GM18517 (cell line): ENCODE data around the gene PTGDR2.

Source experiments
- ATAC-seq: cut with Tn5 transposase; IDR thresholded peaks from one replicate; pipeline ENCODE4 v1.9.1; 2021; ENCODE audit warnings: mild to moderate bottlenecking, moderate library complexity; ENCODE audit not compliant: unreplicated experiment

PTGDR2 gene

GRCh38 chr11:60855726-60856633, at the start of gene PTGDR2:
Gene PTGDR2, minus strand, starts transcription at chr11:60855950. Its CDS starts 2,228 bp downstream, at chr11:60853722.
- no peak for ATAC-seq

GRCh38 chr11:60905047-60905446, 49.3 kb upstream of the PTGDR2 start:
- ATAC-seq = no peak

DNA sequence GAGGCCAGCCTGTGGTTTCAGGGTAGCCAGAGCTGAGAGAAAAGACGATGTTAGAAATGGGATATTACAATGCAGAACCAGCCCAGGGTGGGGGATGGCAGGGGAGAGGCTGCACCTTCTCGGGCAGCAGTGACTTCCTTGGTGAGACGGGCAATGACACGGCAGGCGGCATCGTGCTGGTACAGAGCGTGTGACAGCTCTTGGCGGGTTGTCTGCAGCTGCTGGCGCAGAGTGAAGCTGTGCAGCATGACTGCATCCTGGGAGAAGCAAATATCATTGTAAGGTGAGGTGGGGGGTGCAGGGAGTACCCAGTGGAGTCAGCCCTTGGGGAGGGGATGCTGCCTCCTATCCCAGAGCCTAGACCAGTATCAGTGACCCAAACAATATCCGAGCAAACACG, 46.9 kb upstream of the PTGDR2 start:
- no peak for ATAC-seq

DNA sequence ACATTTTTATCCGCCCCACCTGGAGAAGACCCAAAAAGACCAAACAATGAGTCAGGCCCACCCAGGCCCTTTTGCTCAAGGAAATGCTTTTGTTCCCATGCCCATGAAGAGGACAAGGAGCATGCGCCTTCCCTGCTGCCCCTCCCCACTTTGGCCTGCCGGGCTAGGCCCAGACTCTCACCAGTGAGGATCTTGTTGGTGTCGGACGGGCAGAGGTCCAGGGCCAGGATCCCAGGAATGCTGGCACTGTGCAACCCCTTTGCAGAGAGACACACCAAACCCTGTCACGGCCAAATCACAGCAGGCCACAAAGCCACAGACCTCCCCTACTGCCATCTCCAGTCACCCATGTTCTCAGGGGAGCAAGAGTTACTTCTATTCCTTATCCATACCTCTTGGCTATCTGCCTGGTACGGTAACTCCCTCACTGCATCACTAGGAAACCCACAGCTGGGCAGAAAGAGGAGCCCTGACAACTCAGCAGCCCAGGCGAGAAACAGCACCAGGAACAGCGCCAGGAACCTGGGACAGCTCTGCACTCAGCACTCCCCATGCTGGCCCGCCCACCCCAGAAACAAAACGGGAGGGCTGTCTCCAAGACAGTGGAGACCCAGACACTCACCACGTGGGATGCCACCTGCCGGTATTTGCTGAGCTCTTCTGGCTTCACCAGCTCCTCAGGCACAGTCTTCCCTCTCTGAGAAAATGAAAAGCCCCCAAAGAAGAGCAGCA, 45.1 kb upstream of the PTGDR2 start:
- no peak for ATAC-seq

DNA sequence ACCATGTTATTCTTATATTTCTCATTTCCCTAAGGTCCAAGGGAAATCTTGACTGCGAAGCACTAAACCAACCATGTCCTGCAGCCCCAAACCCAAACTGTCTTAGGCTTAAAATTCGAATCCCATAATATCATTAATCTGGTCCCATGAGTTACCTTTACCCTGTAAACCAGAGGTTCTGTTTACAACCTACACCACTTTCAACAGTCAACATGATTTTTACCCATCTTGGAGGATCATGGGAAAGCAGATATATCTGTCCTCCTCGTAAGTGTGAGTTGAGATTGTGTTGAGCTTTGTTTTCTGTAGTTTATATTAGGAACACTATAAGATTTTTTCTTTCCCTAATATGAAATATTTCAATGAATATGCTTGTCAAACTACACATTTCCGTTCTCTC, 44.2 kb upstream of the PTGDR2 start:
- ATAC-seq = no peak

GRCh38 chr11:60899046-60899936, 43.5 kb upstream of the PTGDR2 start:
- no peak for ATAC-seq

GRCh38 chr11:60897496-60897895, 41.7 kb upstream of the PTGDR2 start:
- no peak for ATAC-seq

DNA sequence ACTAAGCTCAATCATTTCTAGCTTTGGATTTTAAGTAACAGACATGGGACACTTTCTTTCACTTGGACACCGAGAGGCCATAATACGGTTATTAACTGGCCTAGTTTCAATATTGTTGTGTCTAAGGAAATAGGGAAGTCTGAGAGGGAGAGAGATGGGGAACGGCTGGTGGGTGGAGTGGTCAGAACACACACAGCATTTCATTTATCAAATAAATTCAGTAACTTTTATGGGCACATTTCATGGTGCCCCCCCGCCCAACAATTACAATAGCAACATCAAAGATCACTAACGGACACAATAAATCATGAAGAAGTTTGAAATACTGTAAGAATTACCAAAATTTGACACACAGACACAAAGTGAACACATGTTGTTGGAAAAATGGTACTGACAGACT, 39.9 kb upstream of the PTGDR2 start:
- no peak for ATAC-seq

GRCh38 chr11:60891103-60891741, 35.5 kb upstream of the PTGDR2 start:
- no peak for ATAC-seq

DNA sequence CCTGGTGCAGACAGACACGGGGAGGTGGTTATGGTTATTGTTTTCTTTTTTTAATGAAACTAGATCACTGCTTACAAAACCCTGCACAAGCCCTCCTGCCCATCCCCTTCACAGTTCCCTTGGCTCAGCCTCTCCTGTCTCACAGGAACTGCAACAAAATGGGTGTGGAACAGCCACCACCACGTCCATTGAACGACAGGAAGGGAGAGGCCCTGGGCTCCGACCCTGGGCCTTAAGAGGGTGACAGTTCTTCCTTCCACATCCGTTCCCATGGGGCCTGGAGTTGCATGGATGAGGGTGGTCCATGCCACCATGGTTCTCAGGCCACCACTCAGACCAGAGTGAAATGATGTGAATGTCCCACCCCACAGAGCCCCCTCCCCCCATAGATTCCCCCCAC, 34.9 kb upstream of the PTGDR2 start:
- no peak for ATAC-seq

- no peak for ATAC-seq
Measured at GRCh38 chr11:60889869-60890311, 34.1 kb upstream of the PTGDR2 start.

GRCh38 chr11:60887556-60887955, 31.8 kb upstream of the PTGDR2 start:
- ATAC-seq = no peak

DNA sequence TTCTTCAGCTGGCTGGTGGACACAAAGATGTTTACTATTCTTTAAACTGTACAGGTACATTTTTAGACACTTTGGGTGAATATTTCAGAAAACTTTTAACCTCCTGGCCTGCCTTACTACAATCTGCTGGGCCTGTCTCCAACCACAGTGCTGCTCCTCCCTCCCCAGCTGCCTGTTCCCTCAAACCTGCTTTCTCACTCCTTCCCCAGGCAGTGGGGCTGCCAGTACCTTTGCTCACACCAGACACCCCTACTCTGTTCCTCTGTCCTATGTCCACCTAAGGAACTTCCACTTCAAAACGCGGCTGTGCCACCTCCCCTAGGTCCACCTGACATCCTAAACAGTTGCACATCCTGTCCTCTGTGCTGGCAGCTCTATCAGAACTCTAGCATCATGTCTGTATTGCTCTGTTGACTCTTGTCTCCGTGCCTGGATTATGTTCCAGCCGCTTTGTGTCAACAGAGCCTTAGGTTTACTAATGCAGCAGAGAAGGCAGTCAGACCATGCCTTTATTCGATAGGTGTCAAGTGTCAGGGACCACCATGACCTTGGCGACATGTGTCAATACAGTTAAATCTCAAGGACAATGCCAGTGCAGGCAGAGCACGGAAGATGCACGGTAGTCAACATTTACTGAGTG, 25.0 kb upstream of the PTGDR2 start:
- ATAC-seq = no peak

GRCh38 chr11:60879971-60880588, 24.3 kb upstream of the PTGDR2 start:
- ATAC-seq = no peak

DNA sequence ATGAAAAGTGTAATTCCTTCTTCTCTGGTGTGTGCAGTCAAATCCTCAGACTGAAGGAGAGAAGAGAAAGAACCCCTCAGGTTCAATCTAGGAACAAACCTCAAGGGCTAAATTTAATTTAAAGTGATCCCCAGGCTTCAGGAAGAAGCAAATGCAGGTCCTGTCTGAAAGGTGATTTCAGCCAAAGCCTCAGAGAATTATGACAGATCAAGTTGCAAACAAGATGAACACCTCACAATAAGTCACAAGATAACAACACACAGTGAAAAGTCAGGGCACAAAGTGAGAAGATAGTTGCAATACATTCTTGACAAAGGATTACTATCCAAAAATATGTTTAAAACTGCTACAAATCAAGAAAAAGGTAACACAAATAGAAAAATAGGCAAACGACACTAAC, 23.4 kb upstream of the PTGDR2 start:
- no peak for ATAC-seq

DNA sequence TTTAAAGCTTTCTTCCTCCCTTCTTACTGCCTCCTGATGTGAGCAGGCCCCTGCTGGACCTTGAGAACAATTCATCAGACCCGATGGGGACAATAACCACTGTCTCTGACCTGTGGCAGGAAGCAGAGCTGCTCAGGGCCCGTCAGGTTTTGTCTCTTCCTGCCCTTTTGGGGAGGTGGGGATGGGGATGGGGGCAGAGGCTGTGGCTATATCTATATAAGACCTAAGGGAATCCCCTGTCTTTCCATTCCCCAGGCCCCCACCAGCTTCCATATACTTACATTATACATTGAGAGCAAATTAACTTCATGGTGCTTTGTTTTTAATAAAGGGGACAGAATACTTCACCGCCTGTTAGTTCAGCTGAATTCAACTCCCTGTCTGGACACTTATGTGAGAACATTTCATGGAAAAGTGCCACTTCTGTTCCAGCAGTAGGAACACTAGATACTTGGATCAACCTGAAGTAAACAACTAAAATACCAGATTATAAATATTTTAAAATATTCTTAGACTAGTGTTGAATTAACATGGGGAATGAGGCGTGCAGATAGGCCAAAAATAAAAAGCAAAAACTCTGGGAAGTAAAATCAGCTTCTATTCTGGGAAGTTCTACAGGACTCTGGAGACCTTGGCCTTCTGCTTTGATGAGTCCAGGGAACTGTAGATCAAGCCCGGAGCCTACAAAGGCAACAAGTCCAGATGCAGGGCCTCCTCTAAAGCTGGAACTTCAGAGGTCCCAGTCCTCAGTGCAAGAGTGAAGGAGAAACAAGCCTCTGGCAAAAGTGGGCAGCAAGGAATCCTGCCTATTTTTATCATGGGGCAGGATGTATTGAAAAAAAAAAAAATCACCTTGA, 22.7 kb upstream of the PTGDR2 start:
- ATAC-seq = no peak

GRCh38 chr11:60876168-60876485, 20.4 kb upstream of the PTGDR2 start:
- ATAC-seq = no peak

DNA sequence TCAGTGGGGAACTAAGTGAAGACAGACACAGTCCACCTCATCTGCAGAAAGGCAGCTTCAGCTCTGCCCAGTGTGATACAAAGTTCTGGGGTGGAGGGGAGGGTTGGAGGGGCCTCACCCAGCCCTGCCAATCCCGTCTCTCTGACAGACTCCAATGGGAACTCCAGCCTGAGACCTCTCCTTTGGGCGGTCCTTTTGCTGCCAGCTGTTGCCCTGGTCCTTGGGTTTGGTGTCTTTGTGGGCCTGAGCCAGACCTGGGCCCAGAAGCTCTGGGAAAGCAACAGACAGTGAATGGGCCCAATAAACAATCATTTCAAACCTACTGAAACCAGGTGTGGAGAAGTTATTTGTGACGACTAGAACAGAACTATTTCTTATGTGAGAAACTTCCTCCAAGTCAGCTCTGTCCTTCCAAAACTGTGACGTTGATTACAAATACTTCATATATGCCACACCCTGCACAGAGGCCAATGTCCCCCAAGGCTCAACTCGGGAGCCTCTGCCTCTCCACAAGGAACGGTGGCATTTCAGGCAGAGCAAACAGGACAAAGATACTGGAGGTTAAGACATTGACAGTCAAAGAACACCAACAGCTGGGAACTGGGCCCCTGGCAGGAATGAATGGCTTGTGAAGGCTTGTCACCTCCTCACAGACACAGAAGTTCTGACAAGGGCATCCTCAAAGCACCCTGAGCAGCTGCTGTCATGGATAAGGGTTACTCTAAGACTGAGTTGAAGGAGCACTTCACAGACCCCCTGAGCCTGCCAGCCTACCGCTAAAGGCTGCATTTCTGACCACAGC, 19.8 kb upstream of the PTGDR2 start:
- ATAC-seq = no peak
